HepG2 (cell line): ENCODE measurements around the gene ZBTB48. TPM values are rescaled to one million over a fixed set of nuclear protein-coding genes. Genes with fewer than 3 reads are reported as not detected.

Experiments used
- GTF3A ChIP-seq: sonication (generic); formaldehyde crosslinking; conservative IDR thresholded peaks from 2 replicates; pipeline ENCODE4 v1.4.0; 2020; ENCODE audit warnings: mild to moderate bottlenecking, missing genetic modification reagents
- HMGXB3 ChIP-seq: sonication (generic); formaldehyde crosslinking; IDR thresholded peaks from 2 replicates; pipeline ENCODE4 v1.4.0; 2020; ENCODE audit warnings: missing genetic modification reagents, borderline replicate concordance
- KLF12 ChIP-seq: sonication (generic); formaldehyde crosslinking; IDR thresholded peaks from 2 replicates; pipeline ENCODE4 v1.4.0; 2020; ENCODE audit warnings: missing genetic modification reagents, borderline replicate concordance
- MAX ChIP-seq: IDR thresholded peaks from 2 replicates; pipeline ENCODE4 v1.6.1; 2012; ENCODE audit warnings: inconsistent platforms
- MTF1 ChIP-seq: sonication (generic); formaldehyde crosslinking; IDR thresholded peaks from 2 replicates; pipeline ENCODE4 v1.5.0; 2020; ENCODE audit warnings: missing genetic modification reagents
- NFKB2 ChIP-seq: sonication (generic); formaldehyde crosslinking; IDR thresholded peaks from 2 replicates; pipeline ENCODE4 v1.4.0; 2020; ENCODE audit warnings: missing genetic modification reagents, borderline replicate concordance
- ONECUT2 ChIP-seq: sonication (generic); formaldehyde crosslinking; IDR thresholded peaks from 2 replicates; pipeline ENCODE4 v1.4.0; 2020; ENCODE audit warnings: missing genetic modification reagents
- POGK ChIP-seq: sonication (generic); formaldehyde crosslinking; conservative IDR thresholded peaks from 2 replicates; pipeline ENCODE4 v1.8.0; 2022; ENCODE audit warnings: mild to moderate bottlenecking, moderate library complexity, missing genetic modification reagents
- SAFB2 ChIP-seq: sonication (generic); formaldehyde crosslinking; IDR thresholded peaks from 2 replicates; pipeline ENCODE4 v1.5.1; 2020; ENCODE audit warnings: missing genetic modification reagents, low read depth, mild to moderate bottlenecking, borderline replicate concordance
- SNRNP70 ChIP-seq: fragments of 200-400 bp; formaldehyde crosslinking; IDR thresholded peaks from 2 replicates; pipeline ENCODE4 v1.6.1; 2017; ENCODE audit warnings: mild to moderate bottlenecking, low read depth, low read length, moderate library complexity
- SOX5 ChIP-seq: IDR thresholded peaks from 2 replicates; pipeline ENCODE4 v1.6.1; 2016; ENCODE audit warnings: borderline replicate concordance
- TAF1 ChIP-seq: sonication (generic); formaldehyde crosslinking; IDR thresholded peaks from 2 replicates; pipeline ENCODE4 v1.4.0; 2020; ENCODE audit warnings: missing genetic modification reagents
- ZBTB38 ChIP-seq: sonication (generic); formaldehyde crosslinking; IDR thresholded peaks from 2 replicates; pipeline ENCODE4 v1.5.1; 2020; ENCODE audit warnings: mild to moderate bottlenecking, missing genetic modification reagents
- ZFP1 ChIP-seq: IDR thresholded peaks from 2 replicates; pipeline ENCODE4 v1.6.1; 2016
- ZNF44 ChIP-seq: sonication (generic); formaldehyde crosslinking; IDR thresholded peaks from 2 replicates; pipeline ENCODE4 v1.5.1; 2020; ENCODE audit warnings: mild to moderate bottlenecking, missing genetic modification reagents
- ZNF674 ChIP-seq: sonication (generic); formaldehyde crosslinking; IDR thresholded peaks from 2 replicates; pipeline ENCODE4 v1.5.0; 2020; ENCODE audit warnings: low read depth, mild to moderate bottlenecking, missing genetic modification reagents
- ZNF891 ChIP-seq: sonication (generic); formaldehyde crosslinking; IDR thresholded peaks from 2 replicates; pipeline ENCODE4 v1.5.0; 2020; ENCODE audit warnings: mild to moderate bottlenecking, missing genetic modification reagents
- polyA plus RNA-seq, 8 experiments: library from polyadenylated mRNA; depleted of rRNA in 3 of 8; stranded (reverse) in 7 of 8; unstranded in 1 of 8; fragments of >200 nt; fragmentation: Illumina TruSeq in 4 of 8; extraction: Trizol in 4 of 8; gene quantifications; 2 replicates each; pipeline versions ENCODE4 v1.2.1 to v1.2.3, GENCODE V29; 2011 to 2016; ENCODE audit warnings: low read depth in 4 of 8, missing spikeins in 1 of 8, mixed read lengths in 1 of 8; ENCODE audit not compliant: insufficient read depth in 1 of 8
- total RNA-seq, 5 experiments: library from RNA; depleted of rRNA; stranded (reverse); fragments of >200 nt; fragmentation: Illumina TruSeq; extraction: Trizol; gene quantifications; 2 replicates each; pipeline ENCODE4 v1.2.3, GENCODE V29; 2016; ENCODE audit warnings: low read depth in 1 of 5
- TF ChIP-seq, protein P1 (sequence below): sonication (generic); formaldehyde crosslinking; IDR thresholded peaks from 2 replicates; pipeline ENCODE4 v1.4.0; 2020; ENCODE audit warnings: mild to moderate bottlenecking, missing genetic modification reagents
- TF ChIP-seq, protein P2 (sequence below): conservative IDR thresholded peaks from 2 replicates; pipeline ENCODE4 v1.6.1; 2018; ENCODE audit warnings: missing genetic modification reagents
- TF ChIP-seq, protein P3 (sequence below): IDR thresholded peaks from 2 replicates; pipeline ENCODE4 v1.6.1; 2016; ENCODE audit warnings: low read depth, borderline replicate concordance
- TF ChIP-seq, protein P4 (sequence below): sonication (generic); formaldehyde crosslinking; IDR thresholded peaks from 2 replicates; pipeline ENCODE4 v1.5.0; 2020; ENCODE audit warnings: missing genetic modification reagents

ZBTB48 gene
- total and polyA plus RNA-seq, 2 of the 13 experiments (the other 11 are each of a cell fraction or from before 2014, with no cell fraction given) = 13.0 to 17.1 TPM

- TF ChIP-seq HMGXB3 (CRISPR knock-in tag) (no peak), MAX (peak; percentile 72), ZBTB38 (CRISPR knock-in tag) (peak; percentile 53; the same call in 1 of the 2 replicates), KLF12 (CRISPR knock-in tag) (no peak), GTF3A (CRISPR knock-in tag) (no peak), POGK (CRISPR knock-in tag) (0 out of 2 replicates have a peak, but pooled peaks have one; percentile 34), ONECUT2 (CRISPR knock-in tag) (no peak), ZFP1 (peak; percentile 49; the same call in 1 of the 2 replicates), SOX5 (peak; percentile 75; the same call in 1 of the 2 replicates), TAF1 (peak; percentile 32; the same call in 1 of the 2 replicates), SAFB2 (no peak; the same call in 1 of the 2 replicates), ZNF44 (CRISPR knock-in tag) (0 out of 2 replicates have a peak, but pooled peaks have one; percentile 17), MTF1 (CRISPR knock-in tag) (no peak), ZNF891 (no peak), SNRNP70 (no peak), ZNF674 (CRISPR knock-in tag) (no peak), NFKB2 (no peak)
- TF ChIP-seq, protein P1, sequence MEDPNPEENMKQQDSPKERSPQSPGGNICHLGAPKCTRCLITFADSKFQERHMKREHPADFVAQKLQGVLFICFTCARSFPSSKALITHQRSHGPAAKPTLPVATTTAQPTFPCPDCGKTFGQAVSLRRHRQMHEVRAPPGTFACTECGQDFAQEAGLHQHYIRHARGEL (CRISPR knock-in tag) = no peak
- TF ChIP-seq, protein P2, sequence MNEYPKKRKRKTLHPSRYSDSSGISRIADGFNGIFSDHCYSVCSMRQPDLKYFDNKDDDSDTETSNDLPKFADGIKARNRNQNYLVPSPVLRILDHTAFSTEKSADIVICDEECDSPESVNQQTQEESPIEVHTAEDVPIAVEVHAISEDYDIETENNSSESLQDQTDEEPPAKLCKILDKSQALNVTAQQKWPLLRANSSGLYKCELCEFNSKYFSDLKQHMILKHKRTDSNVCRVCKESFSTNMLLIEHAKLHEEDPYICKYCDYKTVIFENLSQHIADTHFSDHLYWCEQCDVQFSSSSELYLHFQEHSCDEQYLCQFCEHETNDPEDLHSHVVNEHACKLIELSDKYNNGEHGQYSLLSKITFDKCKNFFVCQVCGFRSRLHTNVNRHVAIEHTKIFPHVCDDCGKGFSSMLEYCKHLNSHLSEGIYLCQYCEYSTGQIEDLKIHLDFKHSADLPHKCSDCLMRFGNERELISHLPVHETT (CRISPR knock-in tag) = no peak
- TF ChIP-seq, protein P3, sequence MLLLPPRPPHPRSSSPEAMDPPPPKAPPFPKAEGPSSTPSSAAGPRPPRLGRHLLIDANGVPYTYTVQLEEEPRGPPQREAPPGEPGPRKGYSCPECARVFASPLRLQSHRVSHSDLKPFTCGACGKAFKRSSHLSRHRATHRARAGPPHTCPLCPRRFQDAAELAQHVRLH (CRISPR knock-in tag) = peak; percentile 62; the same call in 1 of the 2 replicates
- TF ChIP-seq, protein P4, sequence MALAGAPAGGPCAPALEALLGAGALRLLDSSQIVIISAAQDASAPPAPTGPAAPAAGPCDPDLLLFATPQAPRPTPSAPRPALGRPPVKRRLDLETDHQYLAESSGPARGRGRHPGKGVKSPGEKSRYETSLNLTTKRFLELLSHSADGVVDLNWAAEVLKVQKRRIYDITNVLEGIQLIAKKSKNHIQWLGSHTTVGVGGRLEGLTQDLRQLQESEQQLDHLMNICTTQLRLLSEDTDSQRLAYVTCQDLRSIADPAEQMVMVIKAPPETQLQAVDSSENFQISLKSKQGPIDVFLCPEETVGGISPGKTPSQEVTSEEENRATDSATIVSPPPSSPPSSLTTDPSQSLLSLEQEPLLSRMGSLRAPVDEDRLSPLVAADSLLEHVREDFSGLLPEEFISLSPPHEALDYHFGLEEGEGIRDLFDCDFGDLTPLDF (CRISPR knock-in tag) = no peak
Measured at GRCh38 chr1:6582370-6582769, 2.6 kb downstream of the ZBTB48 start (continued).
